T-helper 2 cell treated with Interferon-gamma antibody and Interleukin-4, amounts not matched to agents 5 μg/mL and 100 μg/mL, for 36 hours (primary cell): ENCODE data around the gene SMAGP.
A peak's percentile ranks its signal among the peaks of the same experiment; 100 is the strongest.
"Not testable (repeated sequence)": the region's sequence is repeated elsewhere in the genome, so short reads cannot be mapped to it uniquely, and the experiment has no call there.

ENCODE experiments used
- DNase-seq: peaks from one replicate; pipeline ENCODE4 v3.0.0; 2021; ENCODE audit warnings: low spot score
- H3K27ac Mint-ChIP-seq: one replicate; pipeline ENCODE4 v1.8.0; 2021; ENCODE audit warnings: mild to moderate bottlenecking, mixed read lengths
- H3K27me3 Mint-ChIP-seq: one replicate; pipeline ENCODE4 v1.8.0; 2021; ENCODE audit warnings: low read depth, mixed read lengths
- H3K36me3 Mint-ChIP-seq: one replicate; pipeline ENCODE4 v1.8.0; 2021; ENCODE audit warnings: low read depth, mixed read lengths
- H3K4me1 Mint-ChIP-seq: one replicate; pipeline ENCODE4 v1.8.0; 2021; ENCODE audit warnings: low read depth, mixed read lengths
- H3K4me3 Mint-ChIP-seq: one replicate; pipeline ENCODE4 v1.8.0; 2022; ENCODE audit warnings: mild to moderate bottlenecking, moderate library complexity, mixed read lengths
- H3K9me3 Mint-ChIP-seq: one replicate; pipeline ENCODE4 v1.8.0; 2021; ENCODE audit warnings: mixed read lengths

Gene SMAGP

DNA sequence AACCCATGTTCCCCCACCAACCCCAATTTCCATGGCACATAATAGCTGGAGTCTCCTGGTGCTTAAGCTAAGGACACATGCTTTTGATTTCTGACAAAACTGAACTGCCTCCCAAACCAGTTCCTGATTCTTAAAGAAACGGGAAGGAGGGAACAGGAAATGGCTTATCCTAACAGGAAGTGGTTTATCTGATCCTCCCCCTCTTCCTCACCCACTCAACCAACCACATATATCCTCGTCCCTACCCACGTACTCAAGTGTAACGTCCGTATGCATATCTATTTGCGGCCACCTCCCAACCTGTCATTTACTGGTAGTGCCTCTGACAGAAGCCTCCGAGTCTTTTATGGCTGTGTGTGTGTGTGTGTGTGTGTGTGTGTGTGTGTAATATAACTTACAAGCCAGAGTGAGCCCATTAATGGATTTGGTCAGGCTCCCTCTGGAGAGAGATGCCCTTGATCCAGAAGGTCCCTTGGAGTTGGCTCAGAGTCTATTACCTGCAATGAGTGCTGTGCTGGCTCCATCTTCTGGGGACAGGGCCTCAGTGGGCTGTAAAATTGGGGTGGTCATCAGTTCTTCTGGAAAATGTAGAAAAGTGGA is 23.9 kb downstream of the SMAGP start:
- peak overlapping the region; percentile 52 for H3K4me3 Mint-ChIP-seq
- H3K36me3 Mint-ChIP-seq: peaks cover 37% of the 10 kb centered on the region
- peaks cover 41% of the 10 kb centered on the region for H3K4me1 Mint-ChIP-seq
- H3K9me3 Mint-ChIP-seq: no peaks in the 10 kb centered on the region
- peak; percentile 29 for DNase-seq
- no peaks in the 10 kb centered on the region for H3K27me3 Mint-ChIP-seq
- H3K27ac Mint-ChIP-seq: peak overlapping the region; percentile 87

GRCh38 chr12:51245476-51246253 is 24.6 kb downstream of the SMAGP start:
- Mint-ChIP-seq H3K36me3 (peaks cover 43% of the 10 kb centered on the region), H3K9me3 (no peaks in the 10 kb centered on the region), H3K27ac (peak overlapping the region; percentile 87), H3K4me1 (peaks cover 47% of the 10 kb centered on the region), H3K4me3 (peak overlapping the region; percentile 52), H3K27me3 (no peaks in the 10 kb centered on the region)
- no peak for DNase-seq

DNA sequence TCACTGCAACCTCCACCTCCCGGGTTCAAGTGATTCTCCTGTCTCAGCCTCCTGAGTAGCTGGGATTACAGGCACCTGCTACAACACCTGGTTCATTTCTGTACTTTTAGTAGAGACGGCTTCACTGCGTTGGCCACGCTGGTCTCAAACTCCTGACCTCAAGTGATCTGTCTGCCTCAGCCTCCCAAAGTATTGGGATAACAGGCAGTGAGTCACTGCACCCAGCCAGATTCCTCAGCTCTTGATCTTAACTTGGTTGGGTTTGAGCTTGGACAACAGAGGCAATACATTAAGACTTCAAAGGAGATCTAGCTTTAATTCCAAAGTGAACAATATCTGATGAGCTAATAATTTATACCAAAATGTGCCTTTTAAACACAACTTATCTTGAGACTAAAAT is 25.9 kb downstream of the SMAGP start:
- H3K9me3 Mint-ChIP-seq: no peaks in the 10 kb centered on the region
- no peaks in the 10 kb centered on the region for H3K27me3 Mint-ChIP-seq
- peaks cover 58% of the 10 kb centered on the region for H3K4me1 Mint-ChIP-seq
- peaks cover 55% of the 10 kb centered on the region for H3K36me3 Mint-ChIP-seq
- DNase-seq: no peak
- H3K4me3 Mint-ChIP-seq: no peak overlapping the region
- no peak overlapping the region for H3K27ac Mint-ChIP-seq

DNA sequence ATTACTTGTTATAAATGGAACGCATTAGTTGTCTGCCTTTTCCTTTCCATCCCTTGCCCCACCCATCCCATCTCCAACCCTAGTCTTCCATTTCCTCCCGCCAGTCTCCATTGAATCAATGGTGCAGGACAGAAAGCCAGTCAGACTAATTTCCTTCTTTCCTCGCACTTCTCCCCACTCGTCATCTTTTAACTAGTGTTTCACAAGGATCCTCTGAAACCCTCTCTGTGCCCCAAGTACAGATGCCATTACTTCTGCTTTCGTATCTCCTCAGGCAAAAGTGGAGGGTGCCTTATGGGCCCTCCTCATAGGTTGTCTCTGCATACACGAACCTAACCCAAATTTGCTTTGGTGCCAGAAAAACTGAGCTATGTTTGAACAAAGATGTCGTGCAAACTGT is 27.3 kb downstream of the SMAGP start:
- Mint-ChIP-seq H3K36me3 (peaks cover 57% of the 10 kb centered on the region), H3K4me3 (no peak overlapping the region), H3K27ac (peak overlapping the region; percentile 9), H3K9me3 (no peaks in the 10 kb centered on the region), H3K4me1 (peaks cover 60% of the 10 kb centered on the region), H3K27me3 (no peaks in the 10 kb centered on the region)
- DNase-seq: no peak

DNA sequence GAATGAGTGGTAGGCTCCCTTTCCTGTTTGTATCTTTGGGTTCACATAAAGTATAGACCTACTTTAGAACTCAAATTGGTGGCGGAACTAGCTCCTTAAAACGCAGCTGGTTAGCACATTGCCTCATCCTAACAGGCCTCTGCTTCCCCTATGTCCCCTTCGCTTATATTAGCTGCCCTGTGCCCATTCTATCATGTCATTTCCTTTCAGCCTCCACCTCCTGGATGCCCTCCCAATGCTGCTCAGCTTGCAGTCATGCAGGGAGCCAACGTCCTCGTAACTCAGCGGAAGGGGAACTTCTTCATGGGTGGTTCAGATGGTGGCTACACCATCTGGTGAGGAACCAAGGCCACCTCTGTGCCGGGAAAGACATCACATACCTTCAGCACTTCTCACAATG is 28.1 kb downstream of the SMAGP start:
- no peak for DNase-seq
- Mint-ChIP-seq H3K36me3 (peaks cover 51% of the 10 kb centered on the region), H3K27me3 (no peaks in the 10 kb centered on the region), H3K27ac (peak overlapping the region; percentile 64), H3K9me3 (no peaks in the 10 kb centered on the region), H3K4me1 (peaks cover 55% of the 10 kb centered on the region), H3K4me3 (peak overlapping the region; percentile 8)

DNA sequence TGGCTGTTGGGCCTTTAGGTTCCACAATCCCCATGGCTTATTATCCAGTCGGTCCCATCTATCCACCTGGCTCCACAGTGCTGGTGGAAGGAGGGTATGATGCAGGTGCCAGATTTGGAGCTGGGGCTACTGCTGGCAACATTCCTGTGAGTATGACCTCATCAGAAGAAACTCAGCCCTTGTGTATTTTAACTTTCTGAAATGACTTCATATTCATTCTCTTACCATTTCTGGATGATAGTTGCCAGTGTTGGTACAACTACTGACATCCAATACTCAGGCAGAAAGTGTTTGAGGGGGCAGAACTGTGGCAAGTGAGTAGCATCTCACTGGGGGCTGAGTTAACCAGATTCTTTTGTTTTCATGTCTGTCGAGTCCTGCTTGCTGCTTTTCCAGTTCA is 29.2 kb downstream of the SMAGP start:
- H3K4me1 Mint-ChIP-seq: peaks cover 47% of the 10 kb centered on the region
- no peak overlapping the region for H3K27ac Mint-ChIP-seq
- H3K36me3 Mint-ChIP-seq: peaks cover 46% of the 10 kb centered on the region
- H3K4me3 Mint-ChIP-seq: peak overlapping the region; percentile 89
- DNase-seq: no peak
- no peaks in the 10 kb centered on the region for H3K9me3 Mint-ChIP-seq
- H3K27me3 Mint-ChIP-seq: no peaks in the 10 kb centered on the region

- H3K4me3 Mint-ChIP-seq: peak within 1 kb of the TSS; percentile 89
- H3K36me3 Mint-ChIP-seq: peaks cover 36% of the 10 kb centered on the region
- DNase-seq: peak; percentile 93
- peaks cover 2% of the 10 kb centered on the region for H3K27me3 Mint-ChIP-seq
- peak within 1 kb of the TSS; percentile 99 for H3K27ac Mint-ChIP-seq
- H3K9me3 Mint-ChIP-seq: no peaks in the 10 kb centered on the region
- H3K4me1 Mint-ChIP-seq: peaks cover 36% of the 10 kb centered on the region
Measured at GRCh38 chr12:51238510-51239334, 31.5 kb downstream of the SMAGP start, which contains the start of gene DAZAP2. TSS of gene DAZAP2 (plus strand) at chr12:51238826. CDS start at chr12:51238908, 82 bp downstream.

GRCh38 chr12:51238037-51238509 is 32.1 kb downstream of the SMAGP start:
- H3K36me3 Mint-ChIP-seq: peaks cover 33% of the 10 kb centered on the region

DNA sequence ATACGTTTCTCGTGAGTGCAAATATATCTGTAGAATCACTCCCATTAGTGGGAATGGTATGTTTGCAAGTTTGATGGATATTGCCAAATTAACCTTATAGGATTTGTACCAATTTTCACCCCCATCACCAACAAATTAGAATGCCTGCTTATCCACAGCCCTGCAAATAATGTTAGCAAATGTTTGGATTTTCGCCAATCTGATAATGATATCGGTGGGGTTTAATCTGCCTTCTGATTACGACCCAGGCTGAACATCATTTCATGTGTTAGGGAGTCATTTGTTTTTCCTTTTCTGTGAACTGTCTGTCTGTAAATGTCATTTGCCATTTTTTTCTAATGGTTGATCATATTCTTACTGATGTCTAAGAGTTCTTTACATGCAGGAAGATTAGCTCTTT is 35.7 kb downstream of the SMAGP start:
- no peak overlapping the region for H3K27ac Mint-ChIP-seq
- H3K4me3 Mint-ChIP-seq: no peak overlapping the region

More at GRCh38 chr12:51238037-51238509, 32.1 kb downstream of the SMAGP start:
- Mint-ChIP-seq H3K4me1 (peaks cover 36% of the 10 kb centered on the region), H3K27ac (peak overlapping the region; percentile 99), H3K27me3 (peaks cover 2% of the 10 kb centered on the region), H3K9me3 (no peaks in the 10 kb centered on the region), H3K4me3 (peak overlapping the region; percentile 89)
- DNase-seq: no peak

DNA sequence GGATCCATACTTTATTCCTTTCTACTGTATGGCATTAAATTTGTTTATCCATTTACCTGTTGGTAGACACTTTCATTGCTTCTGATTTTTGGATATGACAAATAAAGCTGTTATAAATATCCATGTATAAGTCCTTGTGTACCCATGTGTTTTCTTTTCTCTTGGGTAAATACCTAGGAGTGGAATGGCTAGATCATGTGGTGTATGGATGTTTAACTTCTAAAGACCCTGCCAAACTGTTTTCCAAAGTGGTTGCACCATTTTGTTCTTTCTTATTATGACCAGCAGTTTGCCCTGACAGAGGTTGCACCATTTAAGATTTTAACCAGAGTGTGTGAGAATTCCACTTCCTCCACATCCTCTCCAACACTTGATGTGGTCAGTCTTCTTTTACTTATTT is 37.6 kb downstream of the SMAGP start:
- no peak for DNase-seq
- Mint-ChIP-seq H3K4me3 (no peak overlapping the region), H3K4me1 (peaks cover 3% of the 10 kb centered on the region), H3K27ac (no peak overlapping the region), H3K27me3 (peaks cover 2% of the 10 kb centered on the region), H3K9me3 (no peaks in the 10 kb centered on the region), H3K36me3 (no peaks in the 10 kb centered on the region)

More for the DNA sequence above, 35.7 kb downstream of the SMAGP start:
- Mint-ChIP-seq H3K4me1 (peaks cover 9% of the 10 kb centered on the region), H3K9me3 (no peaks in the 10 kb centered on the region), H3K36me3 (peaks cover 3% of the 10 kb centered on the region), H3K27me3 (peaks cover 2% of the 10 kb centered on the region)
- DNase-seq: no peak

- no peaks in the 10 kb centered on the region for H3K36me3 Mint-ChIP-seq
- no peaks in the 10 kb centered on the region for H3K9me3 Mint-ChIP-seq
- no peaks in the 10 kb centered on the region for H3K27me3 Mint-ChIP-seq
- no peak overlapping the region for H3K27ac Mint-ChIP-seq
- no peaks in the 10 kb centered on the region for H3K4me1 Mint-ChIP-seq
- H3K4me3 Mint-ChIP-seq: no peak overlapping the region
- DNase-seq: no peak
Measured at GRCh38 chr12:51229116-51229809, 41.0 kb downstream of the SMAGP start.

- Mint-ChIP-seq H3K36me3 (no peaks in the 10 kb centered on the region), H3K4me1 (no peaks in the 10 kb centered on the region), H3K27ac (no peak overlapping the region), H3K4me3 (no peak overlapping the region), H3K27me3 (no peaks in the 10 kb centered on the region), H3K9me3 (no peaks in the 10 kb centered on the region)
- DNase-seq: no peak
Measured at GRCh38 chr12:51227962-51228361, 42.3 kb downstream of the SMAGP start.

- not testable (repeated sequence) for H3K4me1 Mint-ChIP-seq, H3K4me3 Mint-ChIP-seq, DNase-seq, H3K27ac Mint-ChIP-seq, H3K9me3 Mint-ChIP-seq, H3K36me3 Mint-ChIP-seq, H3K27me3 Mint-ChIP-seq
Measured at GRCh38 chr12:51227112-51227511, 43.1 kb downstream of the SMAGP start.
